Stimulated activated CD4-positive, alpha-beta T cell treated with anti-CD3 and anti-CD28 coated beads, Interleukin-1b, Interleukin-23, amount 100 ng/mL, for 24 hours (primary cell): Measurements from ENCODE around the gene CDKN3.
"Not testable (repeated sequence)": the region's sequence is repeated elsewhere in the genome, so short reads cannot be mapped to it uniquely, and the experiment has no call there.

ENCODE experiments used
- DNase-seq, 4 experiments: peaks; one replicate each; pipeline ENCODE4 v3.0.0-alpha.2; 2020; ENCODE audit warnings: low read depth in 4 of 4, low spot score in 1 of 4

CDKN3 gene

GRCh38 chr14:54453252-54453651 lies 56.4 kb downstream of the CDKN3 start:
- no peak for DNase-seq

- DNase-seq, result not testable (repeated sequence)
Measured at GRCh38 chr14:54453990-54454389, 57.2 kb downstream of the CDKN3 start.

GRCh38 chr14:54455363-54455762 lies 58.6 kb downstream of the CDKN3 start:
- no peak for DNase-seq

GRCh38 chr14:54456820-54457608 lies 60.2 kb downstream of the CDKN3 start:
- DNase-seq, result not testable (repeated sequence)

- DNase-seq, result no peak
Measured at GRCh38 chr14:54457609-54457996, 60.8 kb downstream of the CDKN3 start.

- not testable (repeated sequence) for DNase-seq
Measured at GRCh38 chr14:54458536-54458935, 61.7 kb downstream of the CDKN3 start.

GRCh38 chr14:54459106-54459505 lies 62.3 kb downstream of the CDKN3 start:
- no peak for DNase-seq

- DNase-seq, result no peak
Measured at GRCh38 chr14:54462048-54462447, 65.2 kb downstream of the CDKN3 start.

- no peak for DNase-seq
Measured at GRCh38 chr14:54465654-54466053, 68.8 kb downstream of the CDKN3 start.

- no peak for DNase-seq
Measured at GRCh38 chr14:54467280-54467679, 70.5 kb downstream of the CDKN3 start.
